Breast epithelium (tissue), 4 donors: ENCODE measurements around the gene ZNF599. TPM values are rescaled to one million over a fixed set of nuclear protein-coding genes. Genes with fewer than 3 reads are reported as not detected.

Source experiments
- DNase-seq, 2 donors: peaks; one replicate each; pipeline ENCODE4 v3.0.0-alpha.2; 2019; ENCODE audit warnings: low spot score in 2 of 2
- H3K27ac ChIP-seq, 2 donors: fragments of 200-600 bp; sonication (generic) in 1 of 2; one replicate each; pipeline ENCODE4 v1.5.1; 2016 to 2019; ENCODE audit warnings: mild to moderate bottlenecking in 1 of 2
- H3K27me3 ChIP-seq, 2 donors: fragments of 200-600 bp; sonication (generic) in 1 of 2; one replicate each; pipeline versions ENCODE4 v1.5.1 to v1.6.0; 2017 to 2019; ENCODE audit warnings: control low read depth in 1 of 2, mild to moderate bottlenecking in 1 of 2
- H3K36me3 ChIP-seq: fragments of 200-600 bp; one replicate; pipeline ENCODE4 v1.5.1; 2019
- H3K4me1 ChIP-seq, 2 donors: fragments of 200-600 bp; sonication (generic); one replicate each; pipeline ENCODE4 v1.5.1; 2016 to 2019; ENCODE audit warnings: control low read depth in 1 of 2
- H3K4me3 ChIP-seq, 3 donors: fragments of 200-600 bp; sonication (generic); 1 replicate in 2 of 3; 2 replicates in 1 of 3; pipeline ENCODE4 v1.5.1; 2016 to 2019; ENCODE audit warnings: mild to moderate bottlenecking in 3 of 3, moderate library complexity in 2 of 3
- H3K9me3 ChIP-seq, 2 donors: fragments of 200-600 bp; sonication (generic) in 1 of 2; one replicate each; pipeline ENCODE4 v1.5.1; 2016 to 2019; ENCODE audit warnings: control low read depth in 1 of 2
- POLR2A ChIP-seq: fragments of 450-650 bp; IDR thresholded peaks from one replicate; pipeline ENCODE4 v1.6.1; 2016; ENCODE audit warnings: antibody characterized with exemption, mild to moderate bottlenecking, moderate library complexity
- POLR2AphosphoS5 ChIP-seq, 3 donors: sonication (generic); formaldehyde crosslinking; IDR thresholded peaks; one replicate each; pipeline ENCODE4 v1.6.1; 2017; ENCODE audit warnings: antibody characterized with exemption in 3 of 3
- intact Hi-C: fragments of 100-400 bp; cut with DNase I; formaldehyde crosslinking; loops from one replicate; pipeline ENCODE4 v1.15.1; 2023; ENCODE audit warnings: low total_unique reads
- total RNA-seq, 3 donors: library from RNA; depleted of rRNA; stranded (reverse); fragments of >200 nt; gene quantifications; one replicate each; pipeline ENCODE4 v1.1.0, GENCODE V29; 2016
- TF ChIP-seq, protein P1 (sequence below), 3 donors: fragments of 450-650 bp; IDR thresholded peaks; one replicate each; pipeline ENCODE4 v1.5.1; 2016 to 2017; ENCODE audit warnings: antibody characterized with exemption in 3 of 3, mild to moderate bottlenecking in 3 of 3, moderate library complexity in 3 of 3

Gene ZNF599
- total RNA-seq, 3 donors from 2014 or later: 5.6 to 12.7 (median 8.2) TPM

DNA sequence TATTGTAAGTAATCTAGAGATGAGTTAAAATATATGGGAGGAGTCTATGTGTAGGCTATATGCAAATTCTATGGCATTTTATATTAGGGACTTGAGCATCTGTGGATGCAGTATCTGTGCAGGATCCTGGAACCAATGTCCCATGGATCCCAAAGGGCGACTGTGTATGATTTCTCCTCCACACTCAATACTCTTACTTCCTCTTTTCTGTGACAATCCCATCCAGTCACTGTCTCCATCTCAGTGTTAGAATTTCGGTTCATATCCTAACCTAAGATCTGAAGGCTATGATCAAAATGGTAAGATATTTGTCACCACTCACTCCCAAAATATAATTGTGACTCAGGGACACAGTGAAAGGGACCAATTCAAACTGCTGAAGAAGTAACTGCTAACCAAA, 15.1 kb upstream of the ZNF599 start:
- no peak overlapping the region for H3K27ac ChIP-seq
- H3K36me3 ChIP-seq: no peaks in the 10 kb centered on the region
- peaks cover 0 to 5% of the 10 kb centered on the region in 2 donors for H3K9me3 ChIP-seq
- no peak for DNase-seq
- TF ChIP-seq, protein P1, sequence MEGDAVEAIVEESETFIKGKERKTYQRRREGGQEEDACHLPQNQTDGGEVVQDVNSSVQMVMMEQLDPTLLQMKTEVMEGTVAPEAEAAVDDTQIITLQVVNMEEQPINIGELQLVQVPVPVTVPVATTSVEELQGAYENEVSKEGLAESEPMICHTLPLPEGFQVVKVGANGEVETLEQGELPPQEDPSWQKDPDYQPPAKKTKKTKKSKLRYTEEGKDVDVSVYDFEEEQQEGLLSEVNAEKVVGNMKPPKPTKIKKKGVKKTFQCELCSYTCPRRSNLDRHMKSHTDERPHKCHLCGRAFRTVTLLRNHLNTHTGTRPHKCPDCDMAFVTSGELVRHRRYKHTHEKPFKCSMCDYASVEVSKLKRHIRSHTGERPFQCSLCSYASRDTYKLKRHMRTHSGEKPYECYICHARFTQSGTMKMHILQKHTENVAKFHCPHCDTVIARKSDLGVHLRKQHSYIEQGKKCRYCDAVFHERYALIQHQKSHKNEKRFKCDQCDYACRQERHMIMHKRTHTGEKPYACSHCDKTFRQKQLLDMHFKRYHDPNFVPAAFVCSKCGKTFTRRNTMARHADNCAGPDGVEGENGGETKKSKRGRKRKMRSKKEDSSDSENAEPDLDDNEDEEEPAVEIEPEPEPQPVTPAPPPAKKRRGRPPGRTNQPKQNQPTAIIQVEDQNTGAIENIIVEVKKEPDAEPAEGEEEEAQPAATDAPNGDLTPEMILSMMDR (IDR thresholded peaks at IDR 0.05): no peak
- TF ChIP-seq POLR2A (no peak), POLR2AphosphoS5 (IDR thresholded peaks at IDR 0.05) (no peak)
- no peaks in the 10 kb centered on the region for H3K4me1 ChIP-seq
- no peaks in the 10 kb centered on the region for H3K27me3 ChIP-seq
- no peak overlapping the region for H3K4me3 ChIP-seq
- intact Hi-C loops: no loop called here

DNA sequence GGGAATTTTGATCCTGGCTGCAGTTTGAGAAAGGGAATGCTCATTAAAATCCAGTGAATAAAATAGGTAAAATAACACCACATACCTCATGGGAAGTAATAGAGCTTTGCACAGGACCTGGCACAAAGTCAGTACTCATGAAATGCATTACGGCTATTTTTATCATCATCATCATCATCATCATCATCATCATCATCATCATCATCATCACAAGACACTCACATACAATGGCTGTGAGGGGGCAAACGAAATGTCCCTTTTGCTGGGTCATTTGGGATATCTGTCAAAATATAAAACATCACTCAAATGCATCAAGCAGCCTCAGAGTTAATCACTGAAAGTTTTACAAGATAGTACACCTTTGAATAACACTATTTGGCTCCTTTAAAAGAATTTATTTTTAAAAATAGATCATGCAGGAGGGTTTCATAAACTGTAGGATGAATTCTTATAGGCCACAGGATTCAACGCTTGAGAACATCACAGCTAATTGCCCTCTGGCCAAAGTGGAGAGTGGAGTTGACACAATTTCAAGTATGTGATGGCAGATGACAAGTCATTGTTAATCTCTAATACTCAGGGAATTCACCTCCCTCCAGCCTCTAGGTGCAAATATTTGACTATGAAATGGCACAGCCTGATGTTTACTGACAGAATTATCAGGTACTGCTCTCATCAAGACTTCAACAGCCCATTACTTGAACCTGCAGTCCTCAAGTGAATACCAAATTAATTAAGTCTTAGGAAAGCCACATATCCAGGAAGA, 14.2 kb upstream of the ZNF599 start:
- Histone ChIP-seq H3K36me3 (no peaks in the 10 kb centered on the region), H3K27me3 (no peaks in the 10 kb centered on the region), H3K4me3 (no peak overlapping the region), H3K9me3 (peaks cover 0 to 5% of the 10 kb centered on the region in 2 donors), H3K4me1 (no peaks in the 10 kb centered on the region), H3K27ac (no peak overlapping the region)
- DNase-seq: no peak
- TF ChIP-seq, protein P1 (IDR thresholded peaks at IDR 0.05): no peak
- TF ChIP-seq POLR2AphosphoS5 (IDR thresholded peaks at IDR 0.05) (no peak), POLR2A (no peak)
- intact Hi-C loops: no loop called here

DNA sequence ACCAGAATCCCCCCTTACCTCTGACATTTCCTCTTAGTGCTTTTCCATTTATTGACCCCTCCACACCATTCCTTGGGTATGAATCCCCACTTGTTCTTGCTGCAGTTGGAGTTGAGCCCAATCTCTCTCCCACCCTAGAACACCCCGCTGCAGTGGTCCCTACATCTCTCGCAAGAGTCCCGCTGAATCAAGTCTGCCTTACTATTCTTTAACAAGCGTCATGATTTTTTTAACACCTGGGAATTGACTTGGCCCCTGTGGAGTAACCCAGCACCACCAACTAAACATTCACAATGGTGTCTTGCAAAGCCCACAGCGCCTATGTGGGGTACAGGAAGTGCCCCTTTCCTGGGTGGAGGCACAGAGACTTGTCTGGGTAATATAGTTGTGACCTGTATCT, 13.2 kb upstream of the ZNF599 start:
- peaks cover 0 to 5% of the 10 kb centered on the region in 2 donors for H3K9me3 ChIP-seq
- H3K27ac ChIP-seq: no peak overlapping the region
- H3K4me1 ChIP-seq: no peaks in the 10 kb centered on the region
- TF ChIP-seq POLR2AphosphoS5 (IDR thresholded peaks at IDR 0.05) (no peak), POLR2A (no peak)
- TF ChIP-seq, protein P1 (IDR thresholded peaks at IDR 0.05): no peak
- no peak overlapping the region for H3K4me3 ChIP-seq
- intact Hi-C loops: no loop called here
- H3K36me3 ChIP-seq: no peaks in the 10 kb centered on the region
- no peaks in the 10 kb centered on the region for H3K27me3 ChIP-seq
- no peak for DNase-seq

DNA sequence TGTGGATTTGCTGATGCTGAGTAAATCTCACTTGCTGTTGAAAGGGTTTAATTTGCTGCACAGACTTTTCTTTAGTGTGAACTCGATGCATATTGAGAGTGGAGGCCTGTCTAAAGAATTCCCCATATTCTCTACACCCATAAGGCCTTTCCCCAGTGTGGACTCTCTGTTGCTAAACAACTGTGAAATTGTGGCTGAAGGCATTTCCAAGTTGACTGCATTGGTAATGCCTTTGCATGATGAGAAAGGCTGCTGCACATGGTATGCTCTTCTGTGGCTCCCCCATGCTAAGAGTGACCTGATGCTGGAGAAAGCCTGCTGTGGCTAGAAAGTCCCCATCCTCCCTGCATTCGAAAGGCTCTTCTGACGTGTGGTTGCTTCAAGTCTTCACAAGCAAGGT, 6.6 kb upstream of the ZNF599 start:
- intact Hi-C loops: no loop called here
- Histone ChIP-seq H3K27ac (no peak overlapping the region), H3K27me3 (no peaks in the 10 kb centered on the region), H3K36me3 (no peaks in the 10 kb centered on the region), H3K9me3 (peaks cover 0 to 8% of the 10 kb centered on the region in 2 donors), H3K4me3 (no peak overlapping the region), H3K4me1 (no peaks in the 10 kb centered on the region)
- TF ChIP-seq, protein P1 (IDR thresholded peaks at IDR 0.05): no peak
- TF ChIP-seq POLR2AphosphoS5 (IDR thresholded peaks at IDR 0.05): no peak
- TF ChIP-seq POLR2A: no peak
- no peak for DNase-seq

DNA sequence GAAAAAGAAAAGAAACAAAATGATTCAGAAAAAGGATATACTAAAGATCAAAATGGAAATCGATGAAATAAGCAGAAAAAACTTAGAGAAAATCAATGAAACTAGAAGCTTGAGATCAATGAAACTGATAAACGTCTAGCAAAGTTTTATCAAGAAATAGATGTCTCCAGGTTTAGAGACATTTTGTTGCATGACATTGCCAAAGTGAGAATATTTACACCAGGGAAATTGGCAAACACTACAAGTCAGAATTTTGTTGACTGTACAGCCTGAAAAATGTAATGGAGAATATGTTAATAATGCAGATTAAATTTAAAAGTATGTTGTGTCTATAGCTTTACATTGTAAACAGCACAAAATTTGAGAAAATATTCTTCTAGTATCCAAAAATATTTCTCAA, 5.3 kb upstream of the ZNF599 start:
- Histone ChIP-seq H3K36me3 (no peaks in the 10 kb centered on the region), H3K27me3 (no peaks in the 10 kb centered on the region), H3K4me1 (no peaks in the 10 kb centered on the region), H3K4me3 (no peak overlapping the region), H3K27ac (no peak overlapping the region), H3K9me3 (peaks cover 0 to 3% of the 10 kb centered on the region in 2 donors)
- no peak for DNase-seq
- intact Hi-C loops: no loop called here
- TF ChIP-seq, protein P1 (IDR thresholded peaks at IDR 0.05): no peak
- TF ChIP-seq POLR2A (no peak), POLR2AphosphoS5 (IDR thresholded peaks at IDR 0.05) (no peak)
